CD4-positive, alpha-beta memory T cell (primary cell): Measurements from ENCODE around the gene NUBPL. TPM values are rescaled to one million over a fixed set of nuclear protein-coding genes. Genes with fewer than 3 reads are reported as not detected.
A peak's percentile ranks its signal among the peaks of the same experiment; 100 is the strongest.

ENCODE experiments used
- CTCF ChIA-PET: fragments of 350-600 bp; sonication (Branson Sonifier 250); formaldehyde crosslinking; loops from one replicate; lab custom pipeline; 2021; ENCODE audit warnings: inconsistent platforms; ENCODE audit not compliant: partially characterized antibody; lab: Charles Lee
- POLR2A ChIA-PET: fragments of 350-600 bp; sonication (Branson Sonifier 250); formaldehyde crosslinking; loops from one replicate; lab custom pipeline; 2021; ENCODE audit not compliant: partially characterized antibody; lab: Charles Lee
- DNase-seq, 5 donors: peaks; one replicate each; pipeline versions ENCODE4 v3.0.0 to v3.0.0-alpha.2; 2020 to 2022; ENCODE audit warnings: mixed read lengths in 1 of 5
- H3K27ac ChIP-seq: one replicate; pipeline ENCODE4 v1.7.0; 2013; ENCODE audit warnings: low read depth, low read length
- H3K27me3 ChIP-seq: 2 replicates; pipeline ENCODE4 v1.7.0; 2013; ENCODE audit warnings: mild to moderate bottlenecking, low read length, moderate library complexity; ENCODE audit not compliant: insufficient read depth
- H3K36me3 ChIP-seq: 2 replicates; pipeline ENCODE4 v1.7.0; 2013; ENCODE audit warnings: mild to moderate bottlenecking, low read length, moderate library complexity; ENCODE audit not compliant: insufficient read depth
- H3K4me1 ChIP-seq: 2 replicates; pipeline ENCODE4 v1.7.0; 2013; ENCODE audit warnings: mild to moderate bottlenecking, low read length, moderate library complexity; ENCODE audit not compliant: insufficient read depth
- H3K4me3 ChIP-seq, 2 donors: one replicate each; pipeline ENCODE4 v1.7.0; 2013; ENCODE audit warnings: low read length in 2 of 2, mild to moderate bottlenecking in 1 of 2
- H3K9me3 ChIP-seq, 2 donors: one replicate each; pipeline ENCODE4 v1.7.0; 2013; ENCODE audit warnings: low read length in 2 of 2, control low read depth in 1 of 2; ENCODE audit not compliant: control insufficient read depth in 1 of 2
- H3K27ac Mint-ChIP-seq, 7 donors: one replicate each; pipeline ENCODE4 v1.8.0; 2020 to 2021; ENCODE audit warnings: mixed read lengths in 7 of 7, mild to moderate bottlenecking in 6 of 7, inconsistent platforms in 3 of 7, moderate library complexity in 3 of 7
- H3K27me3 Mint-ChIP-seq, 2 donors: one replicate each; pipeline ENCODE4 v1.8.0; 2020 to 2021; ENCODE audit warnings: mixed read lengths in 2 of 2
- H3K36me3 Mint-ChIP-seq, 2 donors: one replicate each; pipeline ENCODE4 v1.8.0; 2020 to 2021; ENCODE audit warnings: mixed read lengths in 2 of 2, inconsistent platforms in 1 of 2, mild to moderate bottlenecking in 1 of 2
- H3K4me1 Mint-ChIP-seq, 4 donors: one replicate each; pipeline ENCODE4 v1.8.0; 2020 to 2021; ENCODE audit warnings: mixed read lengths in 4 of 4, mild to moderate bottlenecking in 1 of 4
- H3K4me3 Mint-ChIP-seq, 8 donors: one replicate each; pipeline ENCODE4 v1.8.0; 2020 to 2021; ENCODE audit warnings: mixed read lengths in 8 of 8, mild to moderate bottlenecking in 7 of 8, moderate library complexity in 6 of 8, inconsistent platforms in 3 of 8
- H3K9me3 Mint-ChIP-seq, 8 donors: one replicate each; pipeline ENCODE4 v1.8.0; 2020 to 2021; ENCODE audit warnings: mixed read lengths in 8 of 8, mild to moderate bottlenecking in 5 of 8, inconsistent platforms in 3 of 8, moderate library complexity in 1 of 8
- intact Hi-C: fragments of 100-400 bp; cut with micrococcal nuclease; formaldehyde crosslinking; loops from one replicate; pipeline ENCODE4 v1.15.1; 2023
- polyA plus RNA-seq, 2 donors: library from polyadenylated mRNA; unstranded; fragments of 300-500 nt; fragmentation: Illumina TruSeq; gene quantifications; one replicate each; pipeline ENCODE4 v1.2.3, GENCODE V29; 2021
- total RNA-seq, 2 experiments: library from RNA; stranded (reverse); gene quantifications; one replicate each; pipeline ENCODE4 v1.2.3, GENCODE V29; 2021

The NUBPL gene
- total and polyA plus RNA-seq, 4 experiments from 2014 or later: 7.2 to 10.1 (median 7.4) TPM

- Histone ChIP-seq H3K9me3 (no peaks in the 10 kb centered on the region), H3K4me1 (no peaks in the 10 kb centered on the region), H3K27ac (no peak overlapping the region), H3K36me3 (no peaks in the 10 kb centered on the region), H3K4me3 (no peak overlapping the region), H3K27me3 (no peaks in the 10 kb centered on the region)
- H3K27ac Mint-ChIP-seq: no peak overlapping the region
- intact Hi-C loops: no loop called here
- H3K27me3 Mint-ChIP-seq: no peaks in the 10 kb centered on the region
- H3K9me3 Mint-ChIP-seq: peaks cover 0 to 1% (median 0%) of the 10 kb centered on the region in 8 donors
- ChIA-PET POLR2A (no interaction called here), CTCF (no interaction called here)
- no peak overlapping the region for H3K4me3 Mint-ChIP-seq
- H3K4me1 Mint-ChIP-seq: peaks cover 0 to 2% (median 0%) of the 10 kb centered on the region in 4 donors
- H3K36me3 Mint-ChIP-seq: peaks cover 1 to 6% of the 10 kb centered on the region in 2 donors
- no peak for DNase-seq
Observed at GRCh38 chr14:31768355-31768754, 207.2 kb downstream of the NUBPL start.

DNA sequence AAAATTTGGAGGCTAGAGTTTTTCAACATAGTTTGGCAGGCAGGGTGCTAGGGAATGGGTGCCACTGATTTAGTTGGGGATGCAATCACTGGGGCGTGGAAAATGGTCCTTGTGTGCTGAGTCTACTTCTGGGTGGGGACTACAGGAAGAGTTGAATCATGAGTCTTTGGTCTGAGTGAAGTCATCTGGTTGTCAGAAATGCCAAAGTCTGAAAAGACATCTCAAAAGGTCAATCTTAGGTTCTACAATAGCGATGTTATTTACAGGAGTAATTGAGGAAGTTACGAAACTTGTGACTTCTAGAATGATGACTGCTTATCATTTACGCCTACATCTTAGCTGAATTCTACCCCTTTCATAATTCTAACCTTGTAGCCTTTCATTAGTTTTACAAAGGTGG, 209.1 kb downstream of the NUBPL start:
- Histone ChIP-seq H3K4me1 (no peaks in the 10 kb centered on the region), H3K27ac (no peak overlapping the region), H3K27me3 (no peaks in the 10 kb centered on the region), H3K4me3 (no peak overlapping the region), H3K36me3 (no peaks in the 10 kb centered on the region), H3K9me3 (no peaks in the 10 kb centered on the region)
- ChIA-PET POLR2A (no interaction called here), CTCF (no interaction called here)
- intact Hi-C loops: no loop called here
- no peaks in the 10 kb centered on the region for H3K27me3 Mint-ChIP-seq
- no peak for DNase-seq
- peaks cover 8 to 16% of the 10 kb centered on the region in 2 donors for H3K36me3 Mint-ChIP-seq
- H3K4me3 Mint-ChIP-seq: no peak overlapping the region
- peaks cover 0 to 2% (median 0%) of the 10 kb centered on the region in 4 donors for H3K4me1 Mint-ChIP-seq
- no peak overlapping the region for H3K27ac Mint-ChIP-seq
- peaks cover 0 to 1% (median 0%) of the 10 kb centered on the region in 8 donors for H3K9me3 Mint-ChIP-seq

GRCh38 chr14:31774567-31774966, 213.4 kb downstream of the NUBPL start:
- Mint-ChIP-seq H3K36me3 (peaks cover 26 to 27% of the 10 kb centered on the region in 2 donors), H3K27me3 (no peaks in the 10 kb centered on the region), H3K4me1 (no peaks in the 10 kb centered on the region), H3K27ac (no peak overlapping the region), H3K9me3 (peaks cover 0 to 11% (median 5%) of the 10 kb centered on the region in 8 donors), H3K4me3 (no peak overlapping the region)
- intact Hi-C loops: no loop called here
- ChIA-PET CTCF (no interaction called here), POLR2A (no interaction called here)
- DNase-seq: no peak
- H3K27me3 ChIP-seq: no peaks in the 10 kb centered on the region
- H3K36me3 ChIP-seq: no peaks in the 10 kb centered on the region
- H3K27ac ChIP-seq: no peak overlapping the region
- no peak overlapping the region for H3K4me3 ChIP-seq
- H3K9me3 ChIP-seq: no peaks in the 10 kb centered on the region
- H3K4me1 ChIP-seq: no peaks in the 10 kb centered on the region

- H3K27me3 ChIP-seq: no peaks in the 10 kb centered on the region
- intact Hi-C loops: no loop called here
- POLR2A ChIA-PET: no interaction called here
- Mint-ChIP-seq H3K27me3 (no peaks in the 10 kb centered on the region), H3K4me3 (no peak overlapping the region), H3K27ac (no peak overlapping the region), H3K4me1 (no peaks in the 10 kb centered on the region), H3K9me3 (peaks cover 0 to 28% (median 15%) of the 10 kb centered on the region in 8 donors), H3K36me3 (peaks cover 34 to 41% of the 10 kb centered on the region in 2 donors)
- H3K9me3 ChIP-seq: no peaks in the 10 kb centered on the region
- no peaks in the 10 kb centered on the region for H3K4me1 ChIP-seq
- no peak overlapping the region for H3K27ac ChIP-seq
- DNase-seq: no peak
- no peak overlapping the region for H3K4me3 ChIP-seq
- CTCF ChIA-PET: no interaction called here
- H3K36me3 ChIP-seq: no peaks in the 10 kb centered on the region
Observed at GRCh38 chr14:31777312-31777711, 216.1 kb downstream of the NUBPL start.

GRCh38 chr14:31781578-31781977, 220.4 kb downstream of the NUBPL start:
- peaks cover 21 to 31% of the 10 kb centered on the region in 2 donors for H3K36me3 Mint-ChIP-seq
- Histone ChIP-seq H3K4me3 (no peak overlapping the region), H3K4me1 (no peaks in the 10 kb centered on the region), H3K27me3 (no peaks in the 10 kb centered on the region), H3K27ac (no peak overlapping the region), H3K9me3 (no peaks in the 10 kb centered on the region), H3K36me3 (no peaks in the 10 kb centered on the region)
- H3K27ac Mint-ChIP-seq: no peak overlapping the region
- intact Hi-C loops: no loop called here
- ChIA-PET CTCF (no interaction called here), POLR2A (no interaction called here)
- peak overlapping the region in 1 of 8 donors; percentile 3 for H3K4me3 Mint-ChIP-seq
- no peaks in the 10 kb centered on the region for H3K27me3 Mint-ChIP-seq
- no peak for DNase-seq
- H3K9me3 Mint-ChIP-seq: peaks cover 0 to 30% (median 14%) of the 10 kb centered on the region in 8 donors
- H3K4me1 Mint-ChIP-seq: no peaks in the 10 kb centered on the region

DNA sequence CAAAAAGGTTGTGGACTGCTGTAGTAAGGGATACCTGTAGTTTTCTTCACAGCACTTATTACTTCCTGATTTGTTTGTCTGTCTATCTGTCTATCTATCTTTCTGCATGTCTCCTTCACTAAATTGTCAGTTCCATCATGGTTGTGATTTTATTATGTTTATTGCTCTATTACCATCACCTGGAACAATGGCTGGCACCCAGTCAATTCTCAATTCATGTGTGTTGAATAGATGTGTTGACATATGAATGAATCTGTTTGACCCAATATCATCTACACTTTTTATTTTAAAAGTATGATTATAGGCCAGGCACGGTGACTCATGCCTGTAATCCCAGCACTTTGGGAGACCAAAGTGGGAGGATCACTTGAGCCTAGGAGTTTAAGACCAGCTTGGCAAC, 224.4 kb downstream of the NUBPL start:
- Histone ChIP-seq H3K4me1 (no peaks in the 10 kb centered on the region), H3K4me3 (no peak overlapping the region), H3K27me3 (no peaks in the 10 kb centered on the region), H3K27ac (no peak overlapping the region), H3K36me3 (no peaks in the 10 kb centered on the region), H3K9me3 (no peaks in the 10 kb centered on the region)
- Mint-ChIP-seq H3K27me3 (no peaks in the 10 kb centered on the region), H3K4me1 (no peaks in the 10 kb centered on the region), H3K27ac (no peak overlapping the region), H3K36me3 (peaks cover 15 to 23% of the 10 kb centered on the region in 2 donors), H3K4me3 (no peak overlapping the region), H3K9me3 (peaks cover 0 to 15% (median 10%) of the 10 kb centered on the region in 8 donors)
- POLR2A ChIA-PET: no interaction called here
- CTCF ChIA-PET: no interaction called here
- intact Hi-C loops: no loop called here
- DNase-seq: no peak

DNA sequence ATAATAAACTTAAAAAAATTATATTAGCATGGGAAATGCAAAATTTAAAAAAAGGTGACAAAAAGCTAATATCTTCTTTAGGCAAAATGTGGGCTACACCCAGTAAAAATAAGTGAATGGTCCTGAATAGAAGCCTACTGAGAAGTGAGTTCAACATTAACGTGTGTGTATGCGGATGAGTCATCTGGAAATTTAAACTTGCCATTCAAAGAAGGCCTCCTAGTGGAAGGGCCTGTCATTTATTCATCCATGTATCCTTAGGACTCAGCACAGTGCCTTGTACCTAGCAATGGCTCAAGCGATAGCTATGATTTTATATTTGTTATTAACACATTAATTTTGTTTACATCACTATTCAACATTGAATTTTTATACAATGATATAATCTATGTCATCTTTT, 226.2 kb downstream of the NUBPL start:
- intact Hi-C loops: no loop called here
- no peaks in the 10 kb centered on the region for H3K27me3 Mint-ChIP-seq
- no peaks in the 10 kb centered on the region for H3K4me1 ChIP-seq
- H3K9me3 ChIP-seq: no peaks in the 10 kb centered on the region
- H3K27ac Mint-ChIP-seq: no peak overlapping the region
- no peaks in the 10 kb centered on the region for H3K27me3 ChIP-seq
- H3K27ac ChIP-seq: no peak overlapping the region
- DNase-seq: no peak
- H3K36me3 ChIP-seq: no peaks in the 10 kb centered on the region
- no peaks in the 10 kb centered on the region for H3K4me1 Mint-ChIP-seq
- peaks cover 10 to 12% of the 10 kb centered on the region in 2 donors for H3K36me3 Mint-ChIP-seq
- ChIA-PET CTCF (no interaction called here), POLR2A (no interaction called here)
- no peak overlapping the region for H3K4me3 Mint-ChIP-seq
- H3K9me3 Mint-ChIP-seq: peaks cover 0 to 2% (median 0%) of the 10 kb centered on the region in 8 donors
- H3K4me3 ChIP-seq: no peak overlapping the region

DNA sequence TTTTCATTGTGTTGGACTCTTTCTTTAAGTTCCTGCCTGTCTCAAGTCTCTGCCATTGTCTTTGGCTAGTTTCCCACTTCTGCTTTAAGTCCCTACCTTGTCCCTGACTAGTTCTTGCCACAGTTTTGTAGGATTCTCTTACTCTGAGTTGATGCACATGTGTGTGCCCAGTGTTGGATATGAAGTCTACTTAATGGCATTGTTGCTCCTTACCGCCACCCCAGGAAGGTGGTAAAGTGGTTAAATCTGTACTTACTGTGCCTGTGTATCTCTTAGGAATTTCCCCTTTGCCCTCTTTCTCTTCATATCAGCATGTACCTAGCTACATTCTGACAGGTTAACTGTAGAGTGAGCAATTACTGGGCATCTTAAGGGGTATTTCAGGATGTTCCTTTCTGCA, 227.1 kb downstream of the NUBPL start:
- H3K27me3 ChIP-seq: no peaks in the 10 kb centered on the region
- H3K27ac Mint-ChIP-seq: no peak overlapping the region
- H3K9me3 ChIP-seq: no peaks in the 10 kb centered on the region
- no peak for DNase-seq
- no peaks in the 10 kb centered on the region for H3K36me3 ChIP-seq
- H3K4me1 ChIP-seq: no peaks in the 10 kb centered on the region
- ChIA-PET POLR2A (no interaction called here), CTCF (no interaction called here)
- H3K27me3 Mint-ChIP-seq: no peaks in the 10 kb centered on the region
- no peak overlapping the region for H3K4me3 ChIP-seq
- intact Hi-C loops: no loop called here
- H3K27ac ChIP-seq: no peak overlapping the region
- no peaks in the 10 kb centered on the region for H3K4me1 Mint-ChIP-seq
- no peak overlapping the region for H3K4me3 Mint-ChIP-seq
- peaks cover 12 to 14% of the 10 kb centered on the region in 2 donors for H3K36me3 Mint-ChIP-seq
- peaks cover 0 to 5% (median 0%) of the 10 kb centered on the region in 8 donors for H3K9me3 Mint-ChIP-seq
